ENCODE results near the gene AHRR.

The AHRR gene

GRCh38 chr5:431001-431710 is 109.6 kb downstream of the AHRR start:
- FAIRE-seq: no peak

GRCh38 chr5:431711-432050 is 110.2 kb downstream of the AHRR start:
- no peak for FAIRE-seq

- FAIRE-seq: no peak
Measured at GRCh38 chr5:432201-432927, 110.8 kb downstream of the AHRR start.

- FAIRE-seq: no peak
Measured at GRCh38 chr5:432928-433791, 111.6 kb downstream of the AHRR start.

- FAIRE-seq: no peak
Measured at GRCh38 chr5:433836-434235, 112.3 kb downstream of the AHRR start.

GRCh38 chr5:434443-435146 is 113.1 kb downstream of the AHRR start:
- FAIRE-seq: no peak

- no peak for FAIRE-seq
Measured at GRCh38 chr5:435156-435790, 113.8 kb downstream of the AHRR start.

- no peak for FAIRE-seq
Measured at GRCh38 chr5:435961-436640, 114.6 kb downstream of the AHRR start.

GRCh38 chr5:436641-436975 is 115.1 kb downstream of the AHRR start:
- FAIRE-seq: no peak

GRCh38 chr5:437281-437771 is 115.8 kb downstream of the AHRR start:
- no peak for FAIRE-seq

GRCh38 chr5:438481-438981 is 117.0 kb downstream of the AHRR start:
- no peak for FAIRE-seq

GRCh38 chr5:439181-439580 is 117.7 kb downstream of the AHRR start:
- no peak for FAIRE-seq

GRCh38 chr5:439636-440035 is 118.1 kb downstream of the AHRR start:
- FAIRE-seq: no peak

GRCh38 chr5:440401-441201 is 119.1 kb downstream of the AHRR start:
- no peak for FAIRE-seq

- FAIRE-seq: no peak
Measured at GRCh38 chr5:441996-442334, 120.5 kb downstream of the AHRR start.

GRCh38 chr5:442335-443238 is 121.1 kb downstream of the AHRR start, which contains the start of gene EXOC3:
EXOC3 (plus strand) TSS chr5:443176; CDS start chr5:446206, 3,030 bp downstream.
- no peak for FAIRE-seq

GRCh38 chr5:443239-444151 is 122.0 kb downstream of the AHRR start:
- FAIRE-seq: no peak

- no peak for FAIRE-seq
Measured at GRCh38 chr5:444226-444625, 122.7 kb downstream of the AHRR start.
